Neural cell (in vitro differentiated cells): ENCODE data around the gene ANO1. TPM values are rescaled to one million over a fixed set of nuclear protein-coding genes. Genes with fewer than 3 reads are reported as not detected.

Experiments
- H2AFZ ChIP-seq: fragments of 200-600, 300-800 bp; sonication (generic), shearing (Covaris generic); 2 replicates; pipeline ENCODE4 v1.6.0; 2014; ENCODE audit warnings: low read depth, mild to moderate bottlenecking, antibody characterized with exemption, low read length, moderate library complexity
- H3F3A ChIP-seq: fragments of 200-600 bp; shearing (Covaris generic); 2 replicates; pipeline ENCODE4 v1.6.1; 2016; ENCODE audit warnings: mild to moderate bottlenecking, moderate library complexity, mixed read lengths, antibody characterized with exemption, low read length; ENCODE audit not compliant: insufficient read depth, poor library complexity, severe bottlenecking
- H3K27ac ChIP-seq: fragments of 200-600, 300-800 bp; sonication (generic), shearing (Covaris generic); 2 replicates; pipeline ENCODE4 v1.5.1; 2014; ENCODE audit warnings: mild to moderate bottlenecking, low read length, moderate library complexity
- H3K27me3 ChIP-seq: fragments of 300-800, 200-600 bp; sonication (generic), shearing (Covaris generic); 2 replicates; pipeline ENCODE4 v1.6.0; 2014; ENCODE audit warnings: mild to moderate bottlenecking, low read depth, low read length, moderate library complexity; ENCODE audit not compliant: insufficient read depth
- H3K36me3 ChIP-seq: fragments of 300-800, 200-600 bp; sonication (generic), shearing (Covaris generic); 2 replicates; pipeline ENCODE4 v1.5.1; 2014; ENCODE audit warnings: mild to moderate bottlenecking, antibody characterized with exemption, low read length, moderate library complexity; ENCODE audit not compliant: insufficient read depth
- H3K4me2 ChIP-seq: fragments of 300-800, 200-600 bp; sonication (generic), shearing (Covaris generic); 2 replicates; pipeline ENCODE4 v1.6.0; 2014; ENCODE audit warnings: mild to moderate bottlenecking, low read length
- H3K4me3 ChIP-seq: fragments of 300-800, 200-600 bp; sonication (generic), shearing (Covaris generic); 2 replicates; pipeline ENCODE4 v1.5.1; 2014; ENCODE audit warnings: mild to moderate bottlenecking, low read length, moderate library complexity
- H3K79me2 ChIP-seq: fragments of 200-600 bp; shearing (Covaris generic); replicated peaks from 2 replicates; pipeline ENCODE4 v1.6.0; 2014; ENCODE audit warnings: mild to moderate bottlenecking, low read length, moderate library complexity; ENCODE audit not compliant: insufficient read depth
- H3K9ac ChIP-seq: fragments of 300-800, 200-600 bp; sonication (generic), shearing (Covaris generic); 2 replicates; pipeline ENCODE4 v1.6.1; 2016; ENCODE audit warnings: mild to moderate bottlenecking, low read length, mixed read lengths
- H3K9me2 ChIP-seq: fragments of 200-600 bp; shearing (Covaris generic); 2 replicates; pipeline ENCODE4 v1.6.1; 2016; ENCODE audit warnings: mild to moderate bottlenecking, low read length, mixed read lengths; ENCODE audit not compliant: insufficient read depth
- H3K9me3 ChIP-seq: fragments of 200-600, 300-800 bp; sonication (generic), shearing (Covaris generic); 2 replicates; pipeline ENCODE4 v1.6.1; 2016; ENCODE audit warnings: mild to moderate bottlenecking, mixed run types, low read length, moderate library complexity, mixed read lengths
- H4K20me1 ChIP-seq: fragments of 200-600 bp; shearing (Covaris generic); 2 replicates; pipeline ENCODE4 v1.6.1; 2016; ENCODE audit warnings: mild to moderate bottlenecking, mixed run types; ENCODE audit not compliant: insufficient read depth
- CTCF ChIP-seq: fragments of 450-650 bp; IDR thresholded peaks from 2 replicates; pipeline ENCODE4 v1.5.1; 2014; ENCODE audit warnings: antibody characterized with exemption, mild to moderate bottlenecking, moderate library complexity; ENCODE audit not compliant: poor library complexity, severe bottlenecking
- EP300 ChIP-seq: fragments of 450-650 bp; conservative IDR thresholded peaks from 2 replicates; pipeline ENCODE4 v1.6.1; 2014; ENCODE audit warnings: antibody characterized with exemption, mild to moderate bottlenecking, moderate library complexity; ENCODE audit not compliant: poor library complexity, severe bottlenecking
- EZH2 ChIP-seq: fragments of 200-600, 300-800 bp; shearing (Covaris generic), sonication (generic); IDR thresholded peaks from 2 replicates; pipeline ENCODE4 v1.6.1; 2014; ENCODE audit warnings: antibody characterized with exemption, low read length, borderline replicate concordance, mild to moderate bottlenecking; ENCODE audit not compliant: insufficient read depth, poor library complexity, severe bottlenecking
- MXI1 ChIP-seq: fragments of 450-650 bp; conservative IDR thresholded peaks from 2 replicates; pipeline ENCODE4 v1.6.1; 2014; ENCODE audit warnings: antibody characterized with exemption, mild to moderate bottlenecking; ENCODE audit not compliant: poor library complexity, severe bottlenecking
- POLR2AphosphoS5 ChIP-seq: IDR thresholded peaks from 2 replicates; pipeline ENCODE4 v1.6.1; 2012
- RAD21 ChIP-seq: fragments of 450-650 bp; conservative IDR thresholded peaks from 2 replicates; pipeline ENCODE4 v1.6.1; 2014; ENCODE audit warnings: antibody characterized with exemption, mild to moderate bottlenecking, moderate library complexity
- REST ChIP-seq: IDR thresholded peaks from 2 replicates; pipeline ENCODE4 v1.6.1; 2012; ENCODE audit warnings: borderline replicate concordance
- SMC3 ChIP-seq: fragments of 450-650 bp; conservative IDR thresholded peaks from 2 replicates; pipeline ENCODE4 v1.6.1; 2014; ENCODE audit warnings: antibody characterized with exemption, mild to moderate bottlenecking, moderate library complexity; ENCODE audit not compliant: poor library complexity
- TAF1 ChIP-seq: IDR thresholded peaks from 2 replicates; pipeline ENCODE4 v1.6.1; 2012; ENCODE audit warnings: low read depth
- polyA plus RNA-seq: library from polyadenylated mRNA; depleted of rRNA; stranded (reverse); fragments of >200 nt; gene quantifications from 2 replicates; pipeline ENCODE4 v1.2.3, GENCODE V29; 2014

Gene ANO1
- polyA plus RNA-seq, 1 donor from 2014 or later, result not detected

GRCh38 chr11:70089631-70090030, 11.5 kb downstream of the ANO1 start:
- no peaks in the 10 kb centered on the region for H4K20me1 ChIP-seq
- H3K79me2 ChIP-seq, result no peaks in the 10 kb centered on the region
- no peaks in the 10 kb centered on the region for H3F3A ChIP-seq
- H3K9me3 ChIP-seq, result no peaks in the 10 kb centered on the region
- H3K9ac ChIP-seq, result no peak overlapping the region
- no peaks in the 10 kb centered on the region for H3K9me2 ChIP-seq
- H3K36me3 ChIP-seq, result no peaks in the 10 kb centered on the region
- H3K27me3 ChIP-seq, result no peaks in the 10 kb centered on the region
- H3K4me3 ChIP-seq, result no peak overlapping the region
- no peak overlapping the region for H3K27ac ChIP-seq
- H2AFZ ChIP-seq, result no peak overlapping the region
- H3K4me2 ChIP-seq, result no peak overlapping the region
- TF ChIP-seq CTCF, result no peak
- TF ChIP-seq RAD21, result no peak
- TF ChIP-seq MXI1, result no peak
- no peak for TF ChIP-seq SMC3
- TF ChIP-seq TAF1, result no peak
- TF ChIP-seq POLR2AphosphoS5, result no peak
- no peak for TF ChIP-seq REST
- no peak for TF ChIP-seq EP300
- TF ChIP-seq EZH2, result no peak

DNA sequence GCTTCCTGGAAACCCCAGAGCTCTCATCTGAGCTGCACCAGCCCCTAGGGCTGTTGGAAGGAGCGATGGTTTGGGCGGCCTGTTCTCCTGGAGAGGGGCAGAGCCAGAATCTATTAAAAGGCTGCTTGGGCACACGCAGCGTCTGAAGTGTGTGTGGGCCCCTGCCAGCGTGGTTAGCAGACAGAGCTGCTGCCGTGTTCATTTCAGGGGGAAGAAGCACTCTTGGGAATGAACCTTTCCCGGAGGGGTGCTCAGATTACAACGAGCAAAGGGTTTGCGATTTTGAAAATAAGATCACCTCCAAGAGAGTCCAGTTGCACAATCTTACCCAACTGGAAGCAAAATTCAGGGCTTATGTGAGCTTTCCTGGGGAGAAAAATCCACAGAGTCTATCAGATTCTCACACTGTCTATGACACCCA, 12.9 kb downstream of the ANO1 start:
- Histone ChIP-seq H3K4me2 (no peak overlapping the region), H3F3A (no peaks in the 10 kb centered on the region), H4K20me1 (no peaks in the 10 kb centered on the region), H2AFZ (no peak overlapping the region), H3K79me2 (no peaks in the 10 kb centered on the region), H3K4me3 (no peak overlapping the region), H3K36me3 (no peaks in the 10 kb centered on the region), H3K9me2 (no peaks in the 10 kb centered on the region), H3K9me3 (no peaks in the 10 kb centered on the region), H3K27me3 (no peaks in the 10 kb centered on the region), H3K9ac (no peak overlapping the region), H3K27ac (no peak overlapping the region)
- TF ChIP-seq MXI1, result no peak

- no peaks in the 10 kb centered on the region for H3K36me3 ChIP-seq
- H3K9ac ChIP-seq, result no peak overlapping the region
- H4K20me1 ChIP-seq, result no peaks in the 10 kb centered on the region
- H3K4me3 ChIP-seq, result no peak overlapping the region
- no peak overlapping the region for H3K4me2 ChIP-seq
- H3K79me2 ChIP-seq, result no peaks in the 10 kb centered on the region
- H3F3A ChIP-seq, result no peaks in the 10 kb centered on the region
- no peak overlapping the region for H3K27ac ChIP-seq
- H3K27me3 ChIP-seq, result no peaks in the 10 kb centered on the region
- H2AFZ ChIP-seq, result no peak overlapping the region
- H3K9me2 ChIP-seq, result no peaks in the 10 kb centered on the region
- no peak for TF ChIP-seq EZH2
- no peak for TF ChIP-seq MXI1
- TF ChIP-seq REST, result no peak
- no peak for TF ChIP-seq SMC3
- TF ChIP-seq TAF1, result no peak
- TF ChIP-seq RAD21, result no peak
- no peak for TF ChIP-seq EP300
- TF ChIP-seq CTCF, result no peak
- TF ChIP-seq POLR2AphosphoS5, result no peak
- H3K9me3 ChIP-seq, result no peaks in the 10 kb centered on the region
Measured at GRCh38 chr11:70091638-70092037, 13.5 kb downstream of the ANO1 start.
